Left lung (tissue), 10 donors: ENCODE data around the gene RPL38. TPM values are rescaled to one million over a fixed set of nuclear protein-coding genes. Genes with fewer than 3 reads are reported as not detected.

Source experiments
- ATAC-seq: fragments of 200-7000 bp; cut with Tn5 transposase; one replicate; pipeline ENCODE4 v1.9.1; 2020; ENCODE audit warnings: moderate library complexity
- DNase-seq, 4 donors: peaks; one replicate each; pipeline ENCODE4 v3.0.0-alpha.2; 2013 to 2020
- H3K27ac ChIP-seq, 2 donors: fragments of 200-600 bp; sonication (generic) in 1 of 2; one replicate each; pipeline versions ENCODE4 v1.5.0 to v1.8.0; 2020 to 2021
- H3K27me3 ChIP-seq, 2 donors: fragments of 200-600 bp; sonication (generic) in 1 of 2; one replicate each; pipeline versions ENCODE4 v1.5.0 to v1.8.0; 2020 to 2021
- H3K36me3 ChIP-seq, 2 donors: fragments of 200-600 bp; sonication (generic) in 1 of 2; one replicate each; pipeline versions ENCODE4 v1.5.0 to v1.8.0; 2020 to 2021
- H3K4me1 ChIP-seq, 2 donors: fragments of 200-600 bp; one replicate each; pipeline ENCODE4 v1.8.0; 2021
- H3K4me3 ChIP-seq, 2 donors: fragments of 200-600 bp; sonication (generic) in 1 of 2; one replicate each; pipeline versions ENCODE4 v1.5.0 to v1.8.0; 2020 to 2021; ENCODE audit warnings: mild to moderate bottlenecking in 1 of 2
- H3K9me3 ChIP-seq, 2 donors: fragments of 200-600 bp; sonication (generic) in 1 of 2; one replicate each; pipeline versions ENCODE4 v1.5.0 to v1.8.0; 2020 to 2021
- CTCF ChIP-seq, 2 donors: fragments of 200-600 bp; sonication (generic) in 1 of 2; IDR thresholded peaks; one replicate each; pipeline versions ENCODE4 v1.5.0 to v1.8.0; 2021; ENCODE audit warnings: antibody characterized with exemption in 2 of 2
- intact Hi-C, 2 donors: fragments of 100-400 bp; cut with DNase I; formaldehyde crosslinking; loops; one replicate each; pipeline versions ENCODE4 v1.11.2 to v1.14.2; 2022
- polyA plus RNA-seq, 6 donors: library from polyadenylated mRNA; unstranded; fragments of 120-200 nt; gene quantifications; one replicate each; pipeline ENCODE4 v1.2.1, GENCODE V29; 2013; ENCODE audit not compliant: insufficient read length in 6 of 6
- total RNA-seq, 2 donors: library from RNA; stranded (reverse); fragmentation: NEBNext Ultra II Directional; extraction: Animal tissue kit (Norgen Biotek cat#: 25700); gene quantifications; one replicate each; pipeline ENCODE4 v1.2.1, GENCODE V29; 2021
- donor health status: DM: no; HTN: yes; CAD: no.
- donor health status: DM: no; HTN: no; CAD: no.

The RPL38 gene
- total and polyA plus RNA-seq, 8 donors: 624 to 1,464 (median 1,331) TPM

GRCh38 chr17:74198694-74199093 is 4.8 kb upstream of the RPL38 start:
- ATAC-seq: no peak
- no peak for DNase-seq
- no peaks in the 10 kb centered on the region for H3K9me3 ChIP-seq
- H3K4me1 ChIP-seq: peaks cover 0 to 7% of the 10 kb centered on the region in 2 donors
- H3K36me3 ChIP-seq: no peaks in the 10 kb centered on the region
- no peak for TF ChIP-seq CTCF (IDR thresholded peaks at IDR 0.05)
- no peak overlapping the region for H3K4me3 ChIP-seq
- peaks cover 0 to 65% of the 10 kb centered on the region in 2 donors for H3K27me3 ChIP-seq
- intact Hi-C loops: no loop called here
- H3K27ac ChIP-seq: no peak overlapping the region

- no peak overlapping the region for H3K27ac ChIP-seq
- H3K4me3 ChIP-seq: no peak overlapping the region
- H3K4me1 ChIP-seq: peaks cover 3 to 13% of the 10 kb centered on the region in 2 donors
- H3K27me3 ChIP-seq: peaks cover 0 to 59% of the 10 kb centered on the region in 2 donors
- H3K36me3 ChIP-seq: peaks cover 0 to under 1% of the 10 kb centered on the region in 2 donors
- peak in 3 of 4 donors; percentile 47 to 94 (median 58) for DNase-seq
- peak; percentile 70 for ATAC-seq
- peak; percentile 92 to 98 for TF ChIP-seq CTCF (IDR thresholded peaks at IDR 0.05)
- H3K9me3 ChIP-seq: no peaks in the 10 kb centered on the region
- intact Hi-C loops: loop anchor here in 1 of 2 donors (10.0 kb wide), 1 partner anchor 155 kb away; no protein-coding TSS in a partner anchor
These were observed 4.0 kb upstream of the RPL38 start for GRCh38 chr17:74199306-74200092.

GRCh38 chr17:74200112-74200511 is 3.4 kb upstream of the RPL38 start:
- Histone ChIP-seq H3K9me3 (no peaks in the 10 kb centered on the region), H3K4me3 (no peak overlapping the region), H3K36me3 (peaks cover 0 to 7% of the 10 kb centered on the region in 2 donors), H3K4me1 (peaks cover 9 to 19% of the 10 kb centered on the region in 2 donors), H3K27me3 (peaks cover 0 to 53% of the 10 kb centered on the region in 2 donors), H3K27ac (no peak overlapping the region)
- no peak for TF ChIP-seq CTCF (IDR thresholded peaks at IDR 0.05)
- DNase-seq (no peak), ATAC-seq (no peak)
- intact Hi-C loops: loop anchor here in 1 of 2 donors (10.0 kb wide), 1 partner anchor 155 kb away; no protein-coding TSS in a partner anchor

GRCh38 chr17:74201250-74201649 is 2.2 kb upstream of the RPL38 start:
- H3K9me3 ChIP-seq: no peaks in the 10 kb centered on the region
- H3K4me1 ChIP-seq: peaks cover 18 to 31% of the 10 kb centered on the region in 2 donors
- intact Hi-C loops: loop anchor here in 1 of 2 donors (10.0 kb wide), 1 partner anchor 154 kb away; no protein-coding TSS in a partner anchor
- H3K27me3 ChIP-seq: peaks cover 0 to 41% of the 10 kb centered on the region in 2 donors
- H3K27ac ChIP-seq: no peak overlapping the region
- no peak overlapping the region for H3K4me3 ChIP-seq
- peaks cover 0 to 18% of the 10 kb centered on the region in 2 donors for H3K36me3 ChIP-seq
- DNase-seq (peak in 1 of 4 donors; percentile 60), ATAC-seq (no peak)
- no peak for TF ChIP-seq CTCF (IDR thresholded peaks at IDR 0.05)

GRCh38 chr17:74201948-74202347 is 1.5 kb upstream of the RPL38 start:
- no peak for TF ChIP-seq CTCF (IDR thresholded peaks at IDR 0.05)
- Histone ChIP-seq H3K4me3 (no peak overlapping the region), H3K27me3 (peaks cover 0 to 34% of the 10 kb centered on the region in 2 donors), H3K36me3 (peaks cover 0 to 25% of the 10 kb centered on the region in 2 donors), H3K27ac (no peak overlapping the region), H3K9me3 (no peaks in the 10 kb centered on the region), H3K4me1 (peaks cover 18 to 36% of the 10 kb centered on the region in 2 donors)
- DNase-seq (no peak), ATAC-seq (no peak)
- intact Hi-C loops: loop anchor here in 1 of 2 donors (10.0 kb wide), 1 partner anchor 153 kb away; no protein-coding TSS in a partner anchor
